Gastroesophageal sphincter (tissue), 4 donors: ENCODE measurements around the gene DES. TPM values are rescaled to one million over a fixed set of nuclear protein-coding genes. Genes with fewer than 3 reads are reported as not detected.

ENCODE experiments used
- ATAC-seq: fragments of 150-250 bp; one replicate; pipeline ENCODE4 v1.9.1; 2016; ENCODE audit warnings: mild to moderate bottlenecking, moderate library complexity
- H3K27ac ChIP-seq, 4 donors: fragments of 200-600 bp; sonication (generic) in 3 of 4; 1 replicate in 3 of 4; 2 replicates in 1 of 4; pipeline ENCODE4 v1.5.1; 2016 to 2019
- H3K27me3 ChIP-seq: fragments of 200-600 bp; sonication (generic); one replicate; pipeline ENCODE4 v1.5.1; 2019
- H3K36me3 ChIP-seq, 2 donors: fragments of 200-600 bp; sonication (generic); one replicate each; pipeline ENCODE4 v1.5.1; 2019; ENCODE audit warnings: control low read depth in 1 of 2
- H3K4me1 ChIP-seq, 3 donors: fragments of 200-600 bp; sonication (generic); 1 replicate in 2 of 3; 2 replicates in 1 of 3; pipeline ENCODE4 v1.5.1; 2016 to 2019; ENCODE audit warnings: control low read depth in 2 of 3
- H3K4me3 ChIP-seq, 2 donors: fragments of 200-600 bp; sonication (generic); one replicate each; pipeline ENCODE4 v1.5.1; 2019; ENCODE audit warnings: mild to moderate bottlenecking in 1 of 2, moderate library complexity in 1 of 2
- H3K9me3 ChIP-seq, 3 donors: fragments of 200-600 bp; sonication (generic); one replicate each; pipeline ENCODE4 v1.5.1; 2017 to 2019; ENCODE audit warnings: control low read depth in 2 of 3
- CTCF ChIP-seq, 4 experiments: fragments of 200-600 bp in 2 of 4; fragments of 450-650 bp in 2 of 4; sonication (generic) in 1 of 4; IDR thresholded peaks; one replicate each; pipeline ENCODE4 v1.5.1; 2017 to 2019; ENCODE audit warnings: antibody characterized with exemption in 4 of 4, mild to moderate bottlenecking in 2 of 4, moderate library complexity in 2 of 4
- POLR2AphosphoS5 ChIP-seq: sonication (generic); formaldehyde crosslinking; IDR thresholded peaks from one replicate; pipeline ENCODE4 v1.6.1; 2017; ENCODE audit warnings: antibody characterized with exemption
- WGBS, 2 donors: methylation state at CpG; one replicate each; pipeline ENCODE4 v1.1.5; 2018; ENCODE audit warnings: low coverage in 1 of 2; 5-methylcytosine and 5-hydroxymethylcytosine counted together
- total RNA-seq, 4 donors: library from RNA; depleted of rRNA; stranded (reverse); fragments of >200 nt; gene quantifications; one replicate each; pipeline ENCODE4 v1.1.0, GENCODE V29; 2016

DES gene
- total RNA-seq, 4 donors from 2014 or later, result 10,852 to 31,720 (median 15,007) TPM

GRCh38 chr2:219475697-219476651, 57.8 kb downstream of the DES start:
- peaks cover 0 to 87% of the 10 kb centered on the region in 2 donors for H3K36me3 ChIP-seq
- no peaks in the 10 kb centered on the region for H3K27me3 ChIP-seq
- WGBS, 2 donors, result 7 to 30% methylated on average over 4 to 6 of the region's 14 CpGs
- H3K27ac ChIP-seq, result peak overlapping the region; percentile 30 to 97 (median 74)
- TF ChIP-seq POLR2AphosphoS5 (no peak), CTCF (IDR thresholded peaks at IDR 0.05) (peak in 3 of 4 experiments; percentile 86 to 91 (median 90))
- no peak overlapping the region for H3K4me3 ChIP-seq
- peak; percentile 70 for ATAC-seq
- peaks cover 0 to 52% (median 0%) of the 10 kb centered on the region in 3 donors for H3K4me1 ChIP-seq
- no peaks in the 10 kb centered on the region for H3K9me3 ChIP-seq

Other genes starting within 250 kb of the DES start
- gene SLC23A3, start 248.3 kb upstream of the DES start, total RNA-seq, result 1 to 10 TPM in 1 of 4 donors, under 1 TPM in 2, not detected in 1; 0.23 to 1.1 (median 0.27) TPM
- 10 to 100 TPM; 50.6 to 82.0 (median 66.0) TPM for gene CNPPD1, start 241.5 kb upstream of the DES start, total RNA-seq
- 10 to 100 TPM; 49.8 to 63.7 (median 57.6) TPM for gene RETREG2, start 240.1 kb upstream of the DES start, total RNA-seq
- 10 to 100 TPM; 34.7 to 44.5 (median 37.6) TPM for gene ZFAND2B, start 211.6 kb upstream of the DES start, total RNA-seq
- 10 to 100 TPM; 11.4 to 19.6 (median 16.8) TPM for gene ABCB6, start 199.4 kb upstream of the DES start, total RNA-seq
- 10 to 100 TPM; 39.8 to 82.6 (median 47.0) TPM for gene ATG9A, start 188.7 kb upstream of the DES start, total RNA-seq
- gene ANKZF1, start 188.6 kb upstream of the DES start, total RNA-seq, result 10 to 100 TPM; 24.3 to 48.4 (median 25.1) TPM
- gene GLB1L, start 172.9 kb upstream of the DES start, total RNA-seq, result 1 to 10 TPM; 5.9 to 9.7 (median 6.6) TPM
- 10 to 100 TPM; 10.2 to 14.0 (median 11.6) TPM for gene STK16, start 172.9 kb upstream of the DES start, total RNA-seq
- gene TUBA4B, start 165.1 kb upstream of the DES start, total RNA-seq, result not detected
- gene TUBA4A, start 164.5 kb upstream of the DES start, total RNA-seq, result 10 to 100 TPM; 33.2 to 89.3 (median 56.2) TPM
- 10 to 100 TPM; 45.3 to 76.1 (median 54.9) TPM for gene DNAJB2, start 139.0 kb upstream of the DES start, total RNA-seq
- gene PTPRN, start 109.0 kb upstream of the DES start, total RNA-seq, result 1 to 10 TPM in 2 of 4 donors, under 1 TPM in 1, not detected in 1; 0.58 to 3.0 (median 1.9) TPM
- not detected for gene RESP18, start 85.6 kb upstream of the DES start, total RNA-seq
- gene DNPEP, start 30.5 kb upstream of the DES start, total RNA-seq, result 10 to 100 TPM; 37.8 to 76.9 (median 59.2) TPM
- 100 to 1,000 TPM in 3 of 4 donors, 10 to 100 TPM in 1; 90.2 to 307 (median 214) TPM for gene SPEG, start 16.5 kb downstream of the DES start, total RNA-seq
- 10 to 100 TPM; 11.3 to 26.4 (median 14.2) TPM for gene GMPPA, start 80.5 kb downstream of the DES start, total RNA-seq
- under 1 TPM in 1 of 4 donors, not detected in 3; 0.16 TPM for gene ASIC4, start 96.1 kb downstream of the DES start, total RNA-seq
- 10 to 100 TPM; 36.0 to 66.0 (median 54.8) TPM for gene CHPF, start 125.4 kb downstream of the DES start, total RNA-seq
- gene TMEM198, start 125.7 kb downstream of the DES start, total RNA-seq, result 1 to 10 TPM; 1.6 to 9.5 (median 4.1) TPM
- 100 to 1,000 TPM in 1 of 4 donors, 10 to 100 TPM in 3; 73.2 to 118 (median 81.6) TPM for gene OBSL1, start 153.2 kb downstream of the DES start, total RNA-seq
- 1 to 10 TPM in 2 of 4 donors, not detected in 2; 1.8 to 4.4 TPM for gene INHA, start 153.9 kb downstream of the DES start, total RNA-seq
- 10 to 100 TPM in 3 of 4 donors, 1 to 10 TPM in 1; 7.0 to 19.2 (median 14.7) TPM for gene STK11IP, start 179.5 kb downstream of the DES start, total RNA-seq
- gene SLC4A3, start 209.3 kb downstream of the DES start, total RNA-seq, result 10 to 100 TPM; 10.4 to 30.6 (median 12.4) TPM